Measurements from ENCODE around the gene KDM8. TPM values are rescaled to one million over a fixed set of nuclear protein-coding genes. Genes with fewer than 3 reads are reported as not detected.

KDM8 gene
- total and polyA plus RNA-seq, 2 experiments from 2014 or later, result 5.1 to 5.7 TPM

GRCh38 chr16:27264151-27264550 is 60.8 kb downstream of the KDM8 start:
- no peak overlapping the region for H3K4me3 Mint-ChIP-seq
- no peaks in the 10 kb centered on the region for H3K36me3 ChIP-seq (ENCODE audit: insufficient read depth)
- no peak overlapping the region for H3K27ac Mint-ChIP-seq
- no peaks in the 10 kb centered on the region for H3K27me3 ChIP-seq (ENCODE audit: insufficient read depth)
- no peaks in the 10 kb centered on the region for H3K36me3 Mint-ChIP-seq (ENCODE audit: low read depth)
- H2AFZ ChIP-seq, result no peak overlapping the region
- no peak overlapping the region for H3K27ac ChIP-seq (ENCODE audit: low read depth)
- DNase-seq (ENCODE audit: low spot score), result no peak
- H3K9me3 Mint-ChIP-seq, result no peaks in the 10 kb centered on the region
- no peaks in the 10 kb centered on the region for H3K27me3 Mint-ChIP-seq (ENCODE audit: insufficient read depth, low read depth, poor library complexity)
- TF ChIP-seq ZNF462 (CRISPR knock-in tag; IDR thresholded peaks at IDR 0.05) (no peak), STAT1 (IDR thresholded peaks at IDR 0.05; ENCODE audit: unreplicated experiment) (no peak), EZH2phosphoT487 (IDR thresholded peaks at IDR 0.05; ENCODE audit: unreplicated experiment) (no peak), ZNF114 (CRISPR knock-in tag; IDR thresholded peaks at IDR 0.05) (no peak), CREB1 (CRISPR knock-in tag; IDR thresholded peaks at IDR 0.05; ENCODE audit: low read depth) (no peak), JUNB (IDR thresholded peaks at IDR 0.05; ENCODE audit: unreplicated experiment) (no peak), NANOG (IDR thresholded peaks at IDR 0.05; ENCODE audit: borderline replicate concordance) (no peak), EZH2 (IDR thresholded peaks at IDR 0.05; ENCODE audit: low read depth, unreplicated experiment) (no peak), POLR2AphosphoS5 (IDR thresholded peaks at IDR 0.05; ENCODE audit: low read depth) (no peak), ZNF331 (CRISPR knock-in tag; IDR thresholded peaks at IDR 0.05; ENCODE audit: low read depth) (no peak)
- TF ChIP-seq, protein P1, sequence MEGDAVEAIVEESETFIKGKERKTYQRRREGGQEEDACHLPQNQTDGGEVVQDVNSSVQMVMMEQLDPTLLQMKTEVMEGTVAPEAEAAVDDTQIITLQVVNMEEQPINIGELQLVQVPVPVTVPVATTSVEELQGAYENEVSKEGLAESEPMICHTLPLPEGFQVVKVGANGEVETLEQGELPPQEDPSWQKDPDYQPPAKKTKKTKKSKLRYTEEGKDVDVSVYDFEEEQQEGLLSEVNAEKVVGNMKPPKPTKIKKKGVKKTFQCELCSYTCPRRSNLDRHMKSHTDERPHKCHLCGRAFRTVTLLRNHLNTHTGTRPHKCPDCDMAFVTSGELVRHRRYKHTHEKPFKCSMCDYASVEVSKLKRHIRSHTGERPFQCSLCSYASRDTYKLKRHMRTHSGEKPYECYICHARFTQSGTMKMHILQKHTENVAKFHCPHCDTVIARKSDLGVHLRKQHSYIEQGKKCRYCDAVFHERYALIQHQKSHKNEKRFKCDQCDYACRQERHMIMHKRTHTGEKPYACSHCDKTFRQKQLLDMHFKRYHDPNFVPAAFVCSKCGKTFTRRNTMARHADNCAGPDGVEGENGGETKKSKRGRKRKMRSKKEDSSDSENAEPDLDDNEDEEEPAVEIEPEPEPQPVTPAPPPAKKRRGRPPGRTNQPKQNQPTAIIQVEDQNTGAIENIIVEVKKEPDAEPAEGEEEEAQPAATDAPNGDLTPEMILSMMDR (conservative IDR thresholded peaks at IDR 0.05; ENCODE audit: low read depth in 2 of 2), result no peak
- TF ChIP-seq, protein P2, sequence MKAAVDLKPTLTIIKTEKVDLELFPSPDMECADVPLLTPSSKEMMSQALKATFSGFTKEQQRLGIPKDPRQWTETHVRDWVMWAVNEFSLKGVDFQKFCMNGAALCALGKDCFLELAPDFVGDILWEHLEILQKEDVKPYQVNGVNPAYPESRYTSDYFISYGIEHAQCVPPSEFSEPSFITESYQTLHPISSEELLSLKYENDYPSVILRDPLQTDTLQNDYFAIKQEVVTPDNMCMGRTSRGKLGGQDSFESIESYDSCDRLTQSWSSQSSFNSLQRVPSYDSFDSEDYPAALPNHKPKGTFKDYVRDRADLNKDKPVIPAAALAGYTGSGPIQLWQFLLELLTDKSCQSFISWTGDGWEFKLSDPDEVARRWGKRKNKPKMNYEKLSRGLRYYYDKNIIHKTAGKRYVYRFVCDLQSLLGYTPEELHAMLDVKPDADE (IDR thresholded peaks at IDR 0.05), result no peak
- TF ChIP-seq, protein P3, sequence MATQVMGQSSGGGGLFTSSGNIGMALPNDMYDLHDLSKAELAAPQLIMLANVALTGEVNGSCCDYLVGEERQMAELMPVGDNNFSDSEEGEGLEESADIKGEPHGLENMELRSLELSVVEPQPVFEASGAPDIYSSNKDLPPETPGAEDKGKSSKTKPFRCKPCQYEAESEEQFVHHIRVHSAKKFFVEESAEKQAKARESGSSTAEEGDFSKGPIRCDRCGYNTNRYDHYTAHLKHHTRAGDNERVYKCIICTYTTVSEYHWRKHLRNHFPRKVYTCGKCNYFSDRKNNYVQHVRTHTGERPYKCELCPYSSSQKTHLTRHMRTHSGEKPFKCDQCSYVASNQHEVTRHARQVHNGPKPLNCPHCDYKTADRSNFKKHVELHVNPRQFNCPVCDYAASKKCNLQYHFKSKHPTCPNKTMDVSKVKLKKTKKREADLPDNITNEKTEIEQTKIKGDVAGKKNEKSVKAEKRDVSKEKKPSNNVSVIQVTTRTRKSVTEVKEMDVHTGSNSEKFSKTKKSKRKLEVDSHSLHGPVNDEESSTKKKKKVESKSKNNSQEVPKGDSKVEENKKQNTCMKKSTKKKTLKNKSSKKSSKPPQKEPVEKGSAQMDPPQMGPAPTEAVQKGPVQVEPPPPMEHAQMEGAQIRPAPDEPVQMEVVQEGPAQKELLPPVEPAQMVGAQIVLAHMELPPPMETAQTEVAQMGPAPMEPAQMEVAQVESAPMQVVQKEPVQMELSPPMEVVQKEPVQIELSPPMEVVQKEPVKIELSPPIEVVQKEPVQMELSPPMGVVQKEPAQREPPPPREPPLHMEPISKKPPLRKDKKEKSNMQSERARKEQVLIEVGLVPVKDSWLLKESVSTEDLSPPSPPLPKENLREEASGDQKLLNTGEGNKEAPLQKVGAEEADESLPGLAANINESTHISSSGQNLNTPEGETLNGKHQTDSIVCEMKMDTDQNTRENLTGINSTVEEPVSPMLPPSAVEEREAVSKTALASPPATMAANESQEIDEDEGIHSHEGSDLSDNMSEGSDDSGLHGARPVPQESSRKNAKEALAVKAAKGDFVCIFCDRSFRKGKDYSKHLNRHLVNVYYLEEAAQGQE (IDR thresholded peaks at IDR 0.05; ENCODE audit: unreplicated experiment), result no peak
- H3K9me2 ChIP-seq (ENCODE audit: insufficient read depth), result peaks cover 4% of the 10 kb centered on the region; the same call in 1 of the 2 replicates
- H3K4me1 ChIP-seq (ENCODE audit: insufficient read depth), result peaks cover 11% of the 10 kb centered on the region
- H3K4me2 ChIP-seq, result no peak overlapping the region
- H3K4me1 Mint-ChIP-seq, result peaks cover 16% of the 10 kb centered on the region; the same call in 2 of the 3 replicates
- 0 out of 2 replicates have a peak, but pooled peaks cover 4% of the 10 kb centered on the region for H3K79me2 ChIP-seq (replicated peaks; ENCODE audit: insufficient read depth)
- ATAC-seq, result no peak
- H3K4me3 ChIP-seq, result no peak overlapping the region
- H3F3A ChIP-seq (replicated peaks; ENCODE audit: low read depth), result no peaks in the 10 kb centered on the region
- H4K20me1 ChIP-seq (replicated peaks; ENCODE audit: insufficient read depth), result no peaks in the 10 kb centered on the region; the same call in 1 of the 2 replicates
